Right atrium auricular region (tissue), 2 donors: ENCODE measurements around the gene KANK2. TPM values are rescaled to one million over a fixed set of nuclear protein-coding genes. Genes with fewer than 3 reads are reported as not detected.
"Not testable (repeated sequence)": the region's sequence is repeated elsewhere in the genome, so short reads cannot be mapped to it uniquely, and the experiment has no call there.

Experiments used
- DNase-seq: peaks from one replicate; pipeline ENCODE4 v3.0.0-alpha.2; 2019; ENCODE audit warnings: low spot score
- H3K27ac ChIP-seq, 2 donors: fragments of 200-600 bp; sonication (generic); 1 replicate in 1 of 2; 2 replicates in 1 of 2; pipeline ENCODE4 v1.5.1; 2016 to 2019
- H3K27me3 ChIP-seq, 2 donors: fragments of 200-600 bp; sonication (generic); one replicate each; pipeline versions ENCODE4 v1.5.1 to v1.6.0; 2017 to 2019
- H3K36me3 ChIP-seq: fragments of 200-600 bp; sonication (generic); one replicate; pipeline ENCODE4 v1.5.1; 2016
- H3K4me1 ChIP-seq, 2 donors: fragments of 200-600 bp; sonication (generic); one replicate each; pipeline versions ENCODE4 v1.5.1 to v1.6.0; 2017 to 2019
- H3K4me3 ChIP-seq, 2 donors: fragments of 200-600 bp; sonication (generic); 1 replicate in 1 of 2; 2 replicates in 1 of 2; pipeline ENCODE4 v1.5.1; 2017 to 2019; ENCODE audit warnings: mild to moderate bottlenecking in 1 of 2, moderate library complexity in 1 of 2
- H3K9me3 ChIP-seq, 2 donors: fragments of 200-600 bp; sonication (generic); one replicate each; pipeline ENCODE4 v1.5.1; 2019
- total RNA-seq, 2 donors: library from RNA; depleted of rRNA; stranded (reverse); fragments of >200 nt; gene quantifications; one replicate each; pipeline ENCODE4 v1.1.0, GENCODE V29; 2016
- TF ChIP-seq, protein P1 (sequence below), 2 donors: fragments of 200-600 bp; sonication (generic); IDR thresholded peaks; one replicate each; pipeline ENCODE4 v1.5.1; 2019; ENCODE audit warnings: antibody characterized with exemption in 2 of 2

KANK2 gene
- total RNA-seq, 2 donors from 2014 or later, result 445 to 622 TPM

DNA sequence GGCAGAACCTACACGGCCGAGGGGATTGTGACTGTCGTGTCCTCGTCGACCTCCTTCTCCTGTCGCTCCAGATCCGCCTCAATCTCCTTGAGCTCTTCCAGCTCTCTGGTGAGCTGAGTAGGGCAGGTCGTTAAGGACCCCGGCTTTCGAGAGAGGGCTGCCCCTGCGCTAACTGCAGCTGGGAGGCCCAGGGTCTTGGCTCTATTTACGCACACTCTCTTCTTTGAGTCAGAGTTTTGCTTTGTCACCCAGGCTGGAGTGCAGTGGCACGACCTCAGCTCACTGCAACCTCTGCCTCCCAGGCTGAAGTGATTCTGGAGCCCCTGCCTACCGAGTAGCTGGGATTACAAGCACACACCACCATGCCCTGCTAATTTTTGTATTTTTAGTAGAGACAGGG is 49.3 kb downstream of the KANK2 start:
- Histone ChIP-seq H3K4me1 (peaks cover under 1 to 41% of the 10 kb centered on the region in 2 donors), H3K27me3 (no peaks in the 10 kb centered on the region), H3K36me3 (no peaks in the 10 kb centered on the region), H3K27ac (peak overlapping the region; percentile 51 to 56), H3K4me3 (no peak overlapping the region), H3K9me3 (no peaks in the 10 kb centered on the region)
- no peak for DNase-seq
- TF ChIP-seq, protein P1, sequence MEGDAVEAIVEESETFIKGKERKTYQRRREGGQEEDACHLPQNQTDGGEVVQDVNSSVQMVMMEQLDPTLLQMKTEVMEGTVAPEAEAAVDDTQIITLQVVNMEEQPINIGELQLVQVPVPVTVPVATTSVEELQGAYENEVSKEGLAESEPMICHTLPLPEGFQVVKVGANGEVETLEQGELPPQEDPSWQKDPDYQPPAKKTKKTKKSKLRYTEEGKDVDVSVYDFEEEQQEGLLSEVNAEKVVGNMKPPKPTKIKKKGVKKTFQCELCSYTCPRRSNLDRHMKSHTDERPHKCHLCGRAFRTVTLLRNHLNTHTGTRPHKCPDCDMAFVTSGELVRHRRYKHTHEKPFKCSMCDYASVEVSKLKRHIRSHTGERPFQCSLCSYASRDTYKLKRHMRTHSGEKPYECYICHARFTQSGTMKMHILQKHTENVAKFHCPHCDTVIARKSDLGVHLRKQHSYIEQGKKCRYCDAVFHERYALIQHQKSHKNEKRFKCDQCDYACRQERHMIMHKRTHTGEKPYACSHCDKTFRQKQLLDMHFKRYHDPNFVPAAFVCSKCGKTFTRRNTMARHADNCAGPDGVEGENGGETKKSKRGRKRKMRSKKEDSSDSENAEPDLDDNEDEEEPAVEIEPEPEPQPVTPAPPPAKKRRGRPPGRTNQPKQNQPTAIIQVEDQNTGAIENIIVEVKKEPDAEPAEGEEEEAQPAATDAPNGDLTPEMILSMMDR (IDR thresholded peaks at IDR 0.05), result no peak

DNA sequence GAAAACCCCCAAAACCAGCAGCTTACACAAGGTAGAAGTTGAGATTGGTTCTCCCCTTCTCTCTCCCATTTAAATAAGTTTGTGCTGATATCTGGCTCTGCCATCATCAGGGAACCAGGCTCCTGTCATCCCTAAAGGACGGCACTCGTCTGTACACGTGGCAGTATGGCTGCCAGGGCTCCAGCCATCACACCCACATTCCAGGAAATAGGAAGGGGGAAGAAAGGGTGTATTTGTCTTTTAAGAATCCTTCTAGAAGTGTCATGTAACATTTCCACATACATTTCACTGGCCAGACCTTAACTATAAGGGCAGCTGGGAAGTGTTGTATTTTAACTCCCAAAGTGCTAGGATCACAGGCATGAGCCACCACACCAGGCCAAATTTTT is 51.8 kb downstream of the KANK2 start:
- H3K27ac ChIP-seq, result peak overlapping the region; percentile 98 to 99
- H3K9me3 ChIP-seq, result no peaks in the 10 kb centered on the region
- H3K4me1 ChIP-seq, result peaks cover 3 to 35% of the 10 kb centered on the region in 2 donors
- TF ChIP-seq, protein P1 (IDR thresholded peaks at IDR 0.05), result no peak
- H3K36me3 ChIP-seq, result no peaks in the 10 kb centered on the region
- H3K27me3 ChIP-seq, result no peaks in the 10 kb centered on the region
- H3K4me3 ChIP-seq, result no peak overlapping the region
- no peak for DNase-seq

DNA sequence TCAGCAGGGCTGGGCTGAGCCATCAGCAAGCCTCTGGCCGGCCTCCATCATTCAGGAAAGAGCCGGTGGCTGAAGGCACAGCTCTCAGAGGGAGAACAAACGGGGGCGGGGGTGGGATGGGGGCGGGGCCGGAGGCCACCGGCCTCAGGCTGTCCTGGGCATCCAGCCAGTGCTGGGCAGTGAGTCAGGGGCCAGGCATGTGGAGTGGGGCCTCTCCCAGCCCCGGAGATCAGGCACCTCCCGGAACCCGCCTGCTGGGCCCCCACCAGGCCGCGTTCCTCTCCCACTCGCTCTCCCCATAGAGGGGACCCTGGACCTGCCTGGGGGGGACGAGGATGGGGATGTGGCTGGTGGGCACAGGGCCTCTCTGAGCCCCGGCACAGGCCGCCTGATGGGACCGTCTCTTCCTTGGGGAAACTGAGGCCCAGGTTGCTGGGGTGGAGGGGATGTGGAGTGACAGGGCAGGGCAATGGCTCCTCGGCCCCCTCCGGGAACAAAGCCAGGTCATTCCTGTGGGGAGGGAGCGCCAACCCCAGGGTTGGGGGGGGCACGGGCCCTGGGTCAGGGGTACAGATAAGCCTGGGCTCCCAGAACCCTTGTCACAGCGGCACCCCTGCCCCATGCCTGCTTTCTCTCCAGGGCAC is 54.7 kb downstream of the KANK2 start:
- H3K4me3 ChIP-seq, result peak overlapping the region in 1 of 2 donors; percentile 32

DNA sequence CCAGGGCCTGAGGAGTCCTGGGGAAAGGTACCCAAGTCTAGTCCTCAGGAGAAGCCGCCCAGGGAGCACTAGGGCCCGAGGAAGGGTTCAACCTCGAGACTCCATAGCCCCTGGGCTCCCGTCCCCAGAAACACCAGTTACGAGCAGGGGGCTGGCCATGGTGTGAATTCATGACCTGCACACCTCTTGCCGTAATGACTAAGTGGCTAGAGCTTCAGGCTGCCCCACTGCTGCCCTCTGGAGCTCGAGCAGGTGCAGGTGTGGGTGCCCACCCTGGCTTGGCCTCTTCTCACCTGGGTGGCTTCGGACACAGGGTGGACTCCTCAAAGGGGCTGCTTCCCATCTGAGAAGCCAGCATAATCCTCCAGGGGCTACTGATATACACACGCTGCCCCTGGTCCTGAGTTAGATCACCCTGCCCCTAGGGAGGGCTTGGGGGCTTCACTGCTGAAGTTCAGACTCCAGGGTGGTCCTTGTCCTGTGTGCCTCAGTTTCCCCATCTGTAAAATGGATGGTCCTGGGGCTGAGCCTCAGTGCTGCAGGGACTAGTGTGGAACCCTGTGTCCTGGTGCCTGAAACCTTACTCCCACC is 55.3 kb downstream of the KANK2 start:
- Histone ChIP-seq H3K27me3 (no peaks in the 10 kb centered on the region), H3K36me3 (no peaks in the 10 kb centered on the region), H3K4me1 (peaks cover 3 to 66% of the 10 kb centered on the region in 2 donors), H3K4me3 (no peak overlapping the region), H3K9me3 (no peaks in the 10 kb centered on the region), H3K27ac (peak overlapping the region; percentile 98 to 99)
- DNase-seq, result no peak
- TF ChIP-seq, protein P1 (IDR thresholded peaks at IDR 0.05), result no peak

More for the DNA sequence above, 54.7 kb downstream of the KANK2 start:
- Histone ChIP-seq H3K27me3 (no peaks in the 10 kb centered on the region), H3K4me1 (peaks cover 3 to 60% of the 10 kb centered on the region in 2 donors), H3K36me3 (no peaks in the 10 kb centered on the region), H3K9me3 (no peaks in the 10 kb centered on the region), H3K27ac (peak overlapping the region; percentile 98 to 99)
- DNase-seq, result peak; percentile 95
- TF ChIP-seq, protein P1 (IDR thresholded peaks at IDR 0.05), result peak in 1 of 2 donors; percentile 6

DNA sequence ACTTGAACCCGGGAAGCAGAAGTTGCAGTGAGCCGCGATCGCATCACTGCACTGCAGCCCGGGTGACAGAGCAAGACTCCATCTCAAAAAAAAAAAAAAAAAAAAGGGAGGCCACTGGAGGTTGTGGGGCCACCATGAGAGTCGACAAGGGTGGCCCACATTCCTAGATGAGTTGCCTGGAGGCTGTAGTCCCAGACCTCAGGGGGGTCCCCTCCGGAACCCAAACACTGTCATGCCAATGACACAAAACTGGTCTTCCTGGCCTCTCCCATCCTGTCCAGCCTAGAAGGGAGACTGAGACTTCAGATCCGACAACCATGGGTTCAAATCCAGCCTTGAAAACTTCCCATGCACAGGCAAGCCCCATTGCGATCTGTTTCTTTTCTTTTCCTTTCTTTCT is 56.4 kb downstream of the KANK2 start:
- Histone ChIP-seq H3K9me3 (no peaks in the 10 kb centered on the region), H3K4me3 (no peak overlapping the region), H3K27me3 (no peaks in the 10 kb centered on the region), H3K27ac (peak overlapping the region; percentile 96 to 98), H3K4me1 (peaks cover 3 to 73% of the 10 kb centered on the region in 2 donors), H3K36me3 (no peaks in the 10 kb centered on the region)
- TF ChIP-seq, protein P1 (IDR thresholded peaks at IDR 0.05), result no peak
- no peak for DNase-seq

DNA sequence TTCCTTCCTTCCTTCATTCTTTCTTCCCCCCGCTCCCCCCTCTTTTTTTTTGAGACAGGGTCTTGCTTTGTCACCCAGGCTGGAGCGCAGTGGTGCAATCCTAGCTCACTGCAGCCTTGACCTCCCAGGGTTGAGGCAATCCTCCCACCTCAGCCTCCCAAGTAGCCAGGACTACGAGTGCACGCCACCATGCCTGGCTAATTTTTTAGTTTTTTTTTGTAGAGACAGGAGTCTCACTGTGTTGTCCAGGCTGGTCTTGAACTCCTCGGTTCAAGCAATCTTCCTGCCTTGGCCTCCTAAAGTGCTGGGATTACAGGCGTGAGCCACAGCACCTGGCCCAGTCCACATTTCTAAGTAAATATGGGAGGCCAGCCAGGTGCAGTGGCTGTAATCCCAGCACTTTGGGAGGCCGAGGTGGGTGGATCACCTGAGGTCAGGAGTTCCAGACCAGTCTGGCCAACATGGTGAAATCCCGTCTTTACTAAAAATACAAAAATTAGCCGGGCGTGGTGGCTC is 57.3 kb downstream of the KANK2 start:
- peak overlapping the region; percentile 96 to 98 for H3K27ac ChIP-seq
- not testable (repeated sequence) for H3K36me3 ChIP-seq

More for the DNA sequence above, 57.3 kb downstream of the KANK2 start:
- H3K4me1 ChIP-seq, result peaks cover 3 to 73% of the 10 kb centered on the region in 2 donors
- H3K4me3 ChIP-seq, H3K9me3 ChIP-seq, H3K27me3 ChIP-seq, DNase-seq: not testable (repeated sequence)
